Dermis blood vessel endothelial cell (primary cell): ENCODE measurements around the gene SS18L1. TPM values are rescaled to one million over a fixed set of nuclear protein-coding genes. Genes with fewer than 3 reads are reported as not detected.
A peak's percentile ranks its signal among the peaks of the same experiment; 100 is the strongest.

Source experiments
- DNase-seq: peaks from one replicate; pipeline ENCODE4 v3.0.0; 2010
- total RNA-seq: library from RNA; depleted of rRNA; stranded (reverse); fragments of >200 nt; gene quantifications from 2 replicates; pipeline ENCODE4 v1.2.3, GENCODE V29; 2014

Gene SS18L1
- total RNA-seq, 1 donor from 2014 or later: 16.5 TPM

DNA sequence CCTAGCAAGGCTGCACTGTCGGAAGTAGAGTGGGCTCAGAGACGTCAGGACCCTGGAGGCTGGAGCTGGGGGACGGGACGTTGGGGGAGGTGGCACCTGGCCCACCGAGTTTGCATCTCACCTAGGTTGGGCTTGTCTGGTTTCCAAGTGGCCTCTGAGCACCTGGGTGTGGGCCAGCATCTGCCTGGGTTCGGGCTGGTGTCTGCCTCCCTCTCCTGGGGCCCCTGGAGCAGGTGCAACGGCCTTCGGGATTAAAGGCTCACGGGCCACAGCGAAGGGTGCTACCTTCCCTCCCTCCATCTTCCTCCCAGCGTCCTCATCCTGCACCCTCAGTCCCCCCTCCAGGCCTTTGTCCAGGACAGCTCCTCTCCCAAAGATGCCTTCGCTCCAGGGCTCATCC is 70.5 kb downstream of the SS18L1 start:
- no peak for DNase-seq

DNA sequence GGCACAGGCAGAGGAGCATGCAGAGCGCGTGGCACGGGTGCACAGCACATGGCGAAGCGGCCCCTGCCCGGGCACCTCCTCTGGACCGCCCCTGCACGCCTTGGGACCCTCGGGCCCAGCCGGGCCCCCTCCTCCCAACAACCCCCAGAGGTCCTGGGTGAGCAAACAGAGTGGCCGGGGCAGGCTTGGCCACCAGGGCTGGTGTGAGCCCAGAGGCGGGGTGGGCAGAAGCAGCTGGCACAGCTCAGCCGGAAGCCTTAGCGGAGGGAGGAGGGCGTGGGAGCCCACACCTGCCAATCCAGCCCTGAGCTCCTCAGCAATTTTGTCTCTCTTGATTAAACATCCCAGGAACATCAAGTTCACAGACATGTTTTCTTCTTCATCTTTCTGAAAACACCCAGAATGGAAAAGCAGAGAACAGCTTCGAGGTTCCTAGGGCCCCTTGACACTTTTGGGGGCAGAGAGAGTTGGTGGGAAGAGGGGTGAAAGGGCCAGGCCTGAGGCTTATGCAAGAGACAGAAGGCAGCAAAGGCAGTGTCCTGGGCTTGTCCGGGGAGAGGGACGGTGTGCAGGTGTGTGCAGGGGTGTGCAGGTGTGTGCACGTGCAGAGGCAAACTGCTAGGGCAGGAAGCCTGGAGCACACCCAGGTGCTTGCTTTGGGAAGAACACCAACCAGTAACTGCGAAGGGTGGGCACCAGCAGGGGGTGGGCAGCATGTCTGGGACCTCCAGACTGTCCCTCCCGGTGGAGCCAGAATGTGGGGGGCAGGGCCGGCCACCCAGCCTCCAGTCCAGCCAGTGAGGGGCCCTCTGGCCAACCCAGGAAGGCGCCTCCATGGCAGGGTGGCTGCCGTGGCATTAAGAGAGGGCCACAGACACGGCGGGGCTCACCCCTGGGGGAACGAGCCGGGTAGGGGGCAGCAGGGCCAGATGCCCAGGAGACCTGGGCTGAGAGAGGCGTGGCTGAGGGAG is 71.7 kb downstream of the SS18L1 start:
- no peak for DNase-seq

DNA sequence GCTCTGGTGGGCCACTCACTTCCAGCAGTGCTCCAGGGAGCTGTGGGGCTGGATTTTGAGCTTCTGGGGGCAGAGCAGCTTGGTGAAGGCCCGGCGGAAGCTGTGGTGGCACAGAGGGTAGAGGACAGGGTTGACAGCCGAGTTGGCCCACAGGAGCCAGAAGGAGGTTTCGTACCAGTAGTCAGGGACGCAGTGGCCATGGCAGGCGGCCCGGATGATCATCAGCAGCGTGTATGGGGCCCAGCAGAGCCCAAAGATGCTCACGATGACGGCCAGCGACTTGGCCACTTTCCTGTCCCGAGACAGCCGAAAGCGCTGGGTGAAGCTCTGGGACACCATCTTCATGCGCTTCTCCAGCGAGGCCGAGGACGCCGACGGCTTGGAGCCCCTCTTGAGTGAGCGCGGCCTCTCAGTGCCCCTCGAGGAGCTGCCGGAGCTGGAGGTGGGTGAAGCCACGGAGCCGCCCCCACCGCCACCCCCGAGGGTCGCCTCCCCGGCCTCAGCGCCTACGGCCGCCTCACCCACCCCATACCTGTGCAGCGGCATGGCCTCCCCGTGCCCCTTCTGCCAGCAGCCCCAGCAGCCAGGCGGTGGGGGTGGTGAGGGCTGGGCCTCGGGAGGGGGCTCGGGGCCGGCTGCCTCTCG is 72.5 kb downstream of the SS18L1 start:
- DNase-seq: no peak

DNA sequence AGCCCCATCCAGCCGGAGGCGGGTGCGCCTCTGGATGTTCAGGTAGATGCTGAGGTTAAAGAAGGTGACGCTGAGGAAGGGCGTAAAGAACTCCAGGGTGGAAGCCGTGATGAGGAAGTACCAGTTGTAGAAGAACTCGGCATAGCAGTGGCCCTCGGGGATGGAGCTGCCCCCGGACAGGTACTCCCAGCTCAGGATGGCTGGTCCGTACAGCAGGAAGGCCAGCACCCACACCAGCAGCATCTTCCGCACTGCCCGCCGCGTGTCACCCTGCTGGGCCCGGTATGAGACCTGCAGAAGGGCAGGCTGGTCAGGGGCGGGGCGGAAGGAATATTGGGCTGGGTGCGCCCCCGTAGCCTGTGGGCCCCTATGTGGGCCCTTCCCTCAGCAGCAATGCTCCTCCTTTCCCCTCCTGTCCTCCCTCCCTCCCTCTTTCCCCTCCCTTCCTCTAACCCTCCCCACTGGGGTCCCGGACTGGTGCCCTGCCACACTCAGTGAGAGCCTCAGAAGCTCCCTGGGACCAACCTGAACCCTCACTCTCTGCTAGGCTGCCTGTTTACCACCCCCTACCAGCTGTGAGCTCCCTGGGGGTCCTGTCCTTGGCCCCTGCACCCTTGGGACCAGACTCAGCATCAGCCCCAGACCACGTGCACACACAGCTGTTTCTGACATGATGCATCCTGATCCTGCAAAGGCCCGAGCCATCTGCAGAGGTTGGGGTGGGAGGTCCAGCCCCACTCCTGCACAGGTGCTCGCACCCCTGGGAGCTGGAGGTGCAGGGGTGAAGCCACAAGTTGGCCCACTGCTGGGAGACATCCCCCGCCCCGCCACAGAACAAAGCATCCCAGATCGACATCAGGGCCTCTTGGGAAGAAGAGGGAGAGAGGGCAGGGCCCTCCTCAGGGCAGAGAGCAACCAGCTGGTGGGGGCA is 73.3 kb downstream of the SS18L1 start:
- DNase-seq: no peak

DNA sequence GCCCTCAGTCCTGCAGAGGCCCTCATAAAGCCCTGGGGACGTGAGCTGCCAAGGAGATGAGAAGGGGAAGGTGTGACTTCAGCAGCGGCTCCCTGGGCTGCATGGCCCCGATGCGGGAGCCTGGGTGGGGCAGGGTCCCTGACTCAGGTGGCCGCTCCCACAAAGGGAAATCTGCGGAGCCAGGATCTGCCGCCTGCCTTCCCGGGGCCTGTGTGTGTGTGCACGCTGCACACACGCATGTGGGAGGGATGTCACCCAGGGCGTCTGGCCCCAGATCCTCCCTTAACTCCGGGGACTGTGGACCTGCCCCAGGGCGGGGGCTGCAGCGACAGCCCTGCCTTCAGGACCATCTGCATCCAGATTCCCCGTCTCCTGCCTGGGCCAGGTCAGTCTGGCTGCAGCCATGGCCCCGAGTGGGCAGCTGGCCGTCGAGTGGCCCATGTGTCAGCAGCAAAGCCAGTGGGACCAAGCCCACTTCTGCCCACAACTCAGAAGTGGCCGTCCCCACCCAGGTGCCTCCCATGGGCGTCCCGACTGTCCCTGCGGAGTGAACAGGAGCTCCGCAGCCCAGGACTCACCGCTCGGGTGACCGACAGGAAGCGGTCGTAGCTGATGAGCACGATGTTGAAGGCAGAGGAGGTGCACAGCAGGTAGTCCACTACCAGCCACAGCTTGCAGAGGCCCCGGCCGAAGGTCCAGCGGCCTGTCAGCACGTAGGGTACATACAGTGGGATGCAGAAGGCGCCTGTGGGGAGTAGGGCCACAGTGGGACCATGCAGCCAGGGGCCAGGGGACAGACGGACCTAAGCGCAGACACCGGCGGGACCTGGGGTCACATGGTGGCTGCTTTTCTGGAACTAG is 74.6 kb downstream of the SS18L1 start:
- DNase-seq: no peak

- DNase-seq: peak; percentile 24
Observed at GRCh38 chr20:62219101-62219991, 75.8 kb downstream of the SS18L1 start.

DNA sequence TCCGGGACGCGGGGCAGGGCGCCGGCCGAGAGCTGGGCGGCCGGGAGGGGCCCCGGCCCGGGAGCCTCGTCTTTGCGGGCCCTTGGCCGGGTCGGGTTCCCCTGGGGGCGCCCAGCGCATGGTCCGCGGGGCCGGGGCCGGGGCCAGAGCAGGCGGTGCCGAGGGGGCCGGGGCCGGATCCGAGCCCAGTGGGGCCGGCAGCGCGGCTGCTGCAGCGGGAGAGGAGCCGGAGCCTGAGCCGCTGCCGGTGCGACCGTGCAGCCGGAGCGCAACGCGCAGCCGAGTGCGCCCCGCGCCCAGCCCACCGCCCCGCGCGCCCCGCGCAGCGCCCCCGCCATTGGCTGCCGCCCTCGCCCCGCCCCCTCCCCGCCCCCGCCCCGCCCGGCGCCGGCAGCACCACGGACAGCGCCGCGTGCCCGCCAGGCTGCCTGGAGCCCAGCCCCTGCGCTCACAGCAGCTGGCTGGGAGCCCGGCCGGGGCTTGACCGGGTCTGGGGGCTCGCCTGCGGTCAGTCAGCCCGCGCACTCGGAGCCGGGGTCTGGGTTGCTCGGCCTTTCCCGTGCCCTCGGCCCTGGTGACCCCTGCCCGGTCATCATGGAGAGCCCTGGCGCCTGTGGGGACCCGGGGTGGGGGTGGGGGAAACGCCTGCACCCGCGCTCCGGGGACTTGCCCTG is 76.6 kb downstream of the SS18L1 start, which contains the start of gene HRH3:
HRH3 (minus strand) TSS at position 287 of the 674 bp plus-strand sequence. CDS start 308 bp downstream, outside the sequence.
- peak; percentile 62 for DNase-seq

GRCh38 chr20:62220666-62221568 is 77.3 kb downstream of the SS18L1 start:
- DNase-seq: no peak

- DNase-seq: no peak
Observed at GRCh38 chr20:62222266-62222850, 78.8 kb downstream of the SS18L1 start.

- no peak for DNase-seq
Observed at GRCh38 chr20:62222972-62223371, 79.4 kb downstream of the SS18L1 start.

- no peak for DNase-seq
Observed at GRCh38 chr20:62223571-62223970, 80.0 kb downstream of the SS18L1 start.

DNA sequence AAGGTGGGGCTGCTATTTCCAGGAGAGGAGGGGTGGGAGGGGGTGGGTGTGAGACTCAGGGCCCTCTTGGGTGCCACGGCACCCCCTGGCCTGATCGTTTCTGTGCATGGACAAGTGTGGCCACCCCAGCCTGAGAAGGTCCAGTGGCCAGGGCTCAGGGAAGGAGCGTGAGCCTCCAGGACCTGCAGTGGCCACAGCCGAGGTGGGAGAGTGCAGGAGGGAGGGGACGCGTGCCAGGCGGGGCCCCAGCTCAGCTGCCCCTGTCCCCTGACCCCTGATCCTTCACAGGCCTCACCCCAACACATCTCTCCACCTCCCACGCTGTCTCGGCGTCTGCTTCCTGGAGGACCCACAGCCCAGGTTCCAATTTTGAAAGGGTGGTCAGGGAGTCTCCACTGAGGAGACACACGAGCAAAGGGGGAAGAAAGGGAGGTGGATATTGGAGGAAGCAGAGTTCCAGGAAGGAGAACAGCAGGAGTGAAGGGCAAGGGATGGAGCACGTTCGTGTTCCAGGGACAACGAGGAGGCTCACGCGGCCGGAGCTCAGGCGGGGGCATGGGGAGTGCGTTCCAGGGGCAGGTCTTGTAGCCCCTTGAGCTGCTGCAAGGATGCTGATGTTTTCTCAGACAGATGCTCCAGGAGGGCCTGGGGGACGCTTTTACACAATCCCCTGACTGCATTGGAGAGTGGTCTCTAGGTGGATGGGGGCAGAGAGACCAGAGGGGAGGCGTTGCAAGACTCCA is 80.7 kb downstream of the SS18L1 start:
- DNase-seq: no peak

DNA sequence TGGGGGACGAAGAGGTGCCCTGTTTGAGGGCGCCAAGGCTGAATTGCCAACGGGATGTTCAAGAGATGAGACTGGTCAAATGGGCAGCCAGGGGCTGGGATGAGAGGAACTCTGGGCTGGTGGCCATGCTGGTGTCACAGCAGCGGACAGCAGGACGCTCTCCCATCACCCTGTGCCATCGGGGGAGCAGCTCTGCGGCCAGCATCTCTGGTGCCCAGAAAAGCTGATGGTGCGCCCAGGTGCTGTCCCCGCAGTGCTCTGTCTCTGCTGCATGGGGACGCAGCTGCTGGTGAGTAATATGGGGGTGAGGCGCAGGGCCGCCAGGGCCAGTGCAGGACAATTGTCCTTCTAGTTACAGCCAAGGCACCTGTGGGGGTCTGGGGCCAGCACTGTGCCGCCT is 81.5 kb downstream of the SS18L1 start:
- no peak for DNase-seq

- DNase-seq: no peak
Observed at GRCh38 chr20:62225820-62226635, 82.5 kb downstream of the SS18L1 start.

DNA sequence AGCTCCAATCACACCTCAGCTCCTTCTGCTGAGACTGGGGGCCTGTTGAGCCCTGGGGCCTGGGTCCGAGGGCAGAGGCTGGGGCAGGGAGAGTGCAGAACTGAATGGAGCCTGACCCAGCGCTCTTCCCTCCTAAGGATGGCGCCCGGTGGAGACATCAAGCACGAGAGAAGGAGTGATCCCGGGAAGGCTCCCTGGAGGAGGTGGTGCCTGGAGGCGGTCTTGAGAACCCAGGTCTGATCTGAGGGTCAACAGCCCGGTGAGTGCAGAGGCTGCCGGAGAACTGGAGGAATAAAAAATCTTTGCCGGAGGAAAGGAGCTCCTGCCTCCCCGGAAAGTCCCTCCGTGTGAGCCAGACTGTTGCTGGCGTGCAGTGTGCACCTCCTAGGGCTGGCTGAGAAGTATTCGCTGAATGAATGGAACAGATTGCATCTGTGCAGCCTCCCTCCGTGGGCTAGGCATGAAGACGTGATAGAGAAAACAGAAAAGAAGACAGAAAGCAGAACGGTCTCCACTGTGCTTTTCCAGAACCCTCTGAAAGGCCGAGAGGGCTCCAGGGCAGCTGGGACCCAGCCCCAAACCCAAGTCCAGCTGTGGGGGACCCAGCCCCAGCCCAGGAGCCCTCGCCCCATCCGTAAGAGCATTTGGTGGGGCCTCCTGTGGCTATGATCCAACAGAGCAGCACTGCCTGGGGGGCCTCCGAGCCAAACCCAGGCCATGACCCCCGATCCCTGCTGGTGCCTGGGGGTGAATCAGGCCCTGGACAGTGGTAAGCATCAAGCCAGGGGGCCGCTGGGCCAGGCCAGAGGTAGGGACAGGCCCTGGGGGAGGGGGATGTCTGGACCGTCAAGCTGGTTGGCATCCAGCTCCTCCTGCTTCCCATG is 83.4 kb downstream of the SS18L1 start:
- DNase-seq: no peak

DNA sequence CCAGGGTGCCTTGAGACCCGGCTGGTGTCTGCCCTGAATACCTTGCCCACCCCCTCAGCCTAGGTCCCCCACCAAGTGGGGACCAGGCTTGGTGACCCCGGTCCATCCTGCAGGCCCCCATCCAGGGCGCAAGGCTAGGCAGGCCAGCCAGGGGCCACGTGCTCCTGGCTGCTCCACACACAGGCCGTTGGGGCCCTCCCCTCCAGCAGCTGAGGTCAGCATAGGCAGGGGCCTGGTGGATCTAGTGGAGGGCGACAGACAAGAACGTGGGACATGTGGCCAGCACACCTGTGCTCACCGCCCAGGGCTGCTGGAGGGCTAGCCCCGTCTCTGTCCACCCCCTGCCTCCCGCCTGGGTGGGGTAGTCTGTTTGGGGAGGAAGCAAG is 84.0 kb downstream of the SS18L1 start:
- DNase-seq: no peak
